Astrocyte (in vitro differentiated cells and primary cell): ENCODE data around the gene ACOX1. TPM values are rescaled to one million over a fixed set of nuclear protein-coding genes. Genes with fewer than 3 reads are reported as not detected.

ENCODE experiments used
- DNase-seq: peaks from one replicate; pipeline ENCODE4 v3.0.0-alpha.2; 2010; ENCODE audit warnings: low read depth
- FAIRE-seq: peaks from 2 replicates; lab custom pipeline; 2011; peaks lifted over from hg19 to GRCh38; lab: Jason Lieb, UNC
- H2AFZ ChIP-seq: 2 replicates; pipeline ENCODE4 v1.6.0; 2012; ENCODE audit warnings: low read depth, low read length, inconsistent platforms
- H3K27ac ChIP-seq: 2 replicates; pipeline ENCODE4 v1.5.1; 2011; ENCODE audit warnings: low read depth, low read length, inconsistent platforms
- H3K27me3 ChIP-seq: 2 replicates; pipeline ENCODE4 v1.6.0; 2011; ENCODE audit warnings: low read length, inconsistent platforms; ENCODE audit not compliant: insufficient read depth
- H3K36me3 ChIP-seq: 2 replicates; pipeline ENCODE4 v1.5.1; 2011; ENCODE audit warnings: low read length, inconsistent platforms; ENCODE audit not compliant: insufficient read depth
- H3K4me1 ChIP-seq: 2 replicates; pipeline ENCODE4 v1.5.1; 2011; ENCODE audit warnings: low read length, inconsistent platforms; ENCODE audit not compliant: insufficient read depth
- H3K4me2 ChIP-seq: 2 replicates; pipeline ENCODE4 v1.6.0; 2012; ENCODE audit warnings: low read length, inconsistent platforms
- H3K4me3 ChIP-seq: 2 replicates; pipeline ENCODE4 v1.5.1; 2011; ENCODE audit warnings: low read depth, mild to moderate bottlenecking, low read length, inconsistent platforms; ENCODE audit not compliant: insufficient read depth
- H3K79me2 ChIP-seq: 2 replicates; pipeline ENCODE4 v1.6.0; 2012; ENCODE audit warnings: mild to moderate bottlenecking, low read length, inconsistent platforms; ENCODE audit not compliant: insufficient read depth
- H3K9ac ChIP-seq: 2 replicates; pipeline ENCODE4 v1.6.0; 2012; ENCODE audit warnings: mild to moderate bottlenecking, low read length, inconsistent platforms
- H3K9me3 ChIP-seq: 2 replicates; pipeline ENCODE4 v1.5.1; 2012; ENCODE audit warnings: low read depth, mild to moderate bottlenecking, low read length, inconsistent platforms; ENCODE audit not compliant: insufficient read depth
- H4K20me1 ChIP-seq: 2 replicates; pipeline ENCODE4 v1.6.0; 2012; ENCODE audit warnings: low read length, inconsistent platforms; ENCODE audit not compliant: insufficient read depth
- H3K27ac Mint-ChIP-seq: one replicate; pipeline ENCODE4 v1.8.0; 2021; ENCODE audit warnings: mild to moderate bottlenecking, mixed read lengths; ENCODE audit not compliant: unreplicated experiment
- H3K27me3 Mint-ChIP-seq: one replicate; pipeline ENCODE4 v1.8.0; 2021; ENCODE audit warnings: low read depth, mixed read lengths; ENCODE audit not compliant: unreplicated experiment
- H3K36me3 Mint-ChIP-seq: one replicate; pipeline ENCODE4 v1.8.0; 2021; ENCODE audit warnings: low read depth, mixed read lengths; ENCODE audit not compliant: unreplicated experiment
- H3K4me1 Mint-ChIP-seq: one replicate; pipeline ENCODE4 v1.8.0; 2021; ENCODE audit warnings: low read depth, mixed read lengths; ENCODE audit not compliant: unreplicated experiment
- H3K4me3 Mint-ChIP-seq: one replicate; pipeline ENCODE4 v1.8.0; 2021; ENCODE audit warnings: mild to moderate bottlenecking, moderate library complexity, mixed read lengths; ENCODE audit not compliant: unreplicated experiment
- H3K9me3 Mint-ChIP-seq: one replicate; pipeline ENCODE4 v1.8.0; 2021; ENCODE audit warnings: mild to moderate bottlenecking, mixed read lengths; ENCODE audit not compliant: unreplicated experiment
- CTCF ChIP-seq: IDR thresholded peaks from 2 replicates; pipeline ENCODE4 v1.5.1; 2011; ENCODE audit warnings: low read depth, mild to moderate bottlenecking, inconsistent platforms, low read length, moderate library complexity; ENCODE audit not compliant: insufficient read depth
- EZH2 ChIP-seq: IDR thresholded peaks from 2 replicates; pipeline ENCODE4 v1.6.1; 2012; ENCODE audit warnings: mild to moderate bottlenecking, low read length, inconsistent platforms; ENCODE audit not compliant: insufficient read depth
- total RNA-seq: library from RNA; stranded (reverse); gene quantifications from 2 replicates; pipeline ENCODE4 v1.2.1, GENCODE V29; 2021

ACOX1 gene
- total RNA-seq, 1 donor from 2014 or later = 61.3 TPM

GRCh38 chr17:76019833-76020467 is 41.0 kb upstream of the ACOX1 start:
- no peak overlapping the region for H3K9ac ChIP-seq

GRCh38 chr17:76018801-76019200 is 39.8 kb upstream of the ACOX1 start:
- Mint-ChIP-seq H3K27me3 (peaks cover 27% of the 10 kb centered on the region), H3K4me1 (peaks cover 4% of the 10 kb centered on the region), H3K27ac (no peak overlapping the region), H3K36me3 (no peaks in the 10 kb centered on the region), H3K4me3 (no peak overlapping the region), H3K9me3 (no peaks in the 10 kb centered on the region)
- H3K27me3 ChIP-seq = no peaks in the 10 kb centered on the region
- H3K4me3 ChIP-seq = no peak overlapping the region
- no peak overlapping the region for H2AFZ ChIP-seq
- no peaks in the 10 kb centered on the region for H3K36me3 ChIP-seq
- H3K4me1 ChIP-seq = peaks cover 4% of the 10 kb centered on the region
- FAIRE-seq = no peak
- no peaks in the 10 kb centered on the region for H3K9me3 ChIP-seq
- DNase-seq = no peak
- TF ChIP-seq EZH2 (no peak), CTCF (no peak)
- H3K4me2 ChIP-seq = no peak overlapping the region
- H3K79me2 ChIP-seq = no peaks in the 10 kb centered on the region
- H3K27ac ChIP-seq = no peak overlapping the region
- H4K20me1 ChIP-seq = no peaks in the 10 kb centered on the region
- H3K9ac ChIP-seq = no peak overlapping the region

More at GRCh38 chr17:76019833-76020467, 41.0 kb upstream of the ACOX1 start:
- Histone ChIP-seq H3K27ac (no peak overlapping the region), H4K20me1 (no peaks in the 10 kb centered on the region), H3K9me3 (no peaks in the 10 kb centered on the region), H3K4me1 (no peaks in the 10 kb centered on the region), H3K27me3 (no peaks in the 10 kb centered on the region), H3K4me3 (no peak overlapping the region), H2AFZ (no peak overlapping the region), H3K79me2 (no peaks in the 10 kb centered on the region), H3K4me2 (no peak overlapping the region), H3K36me3 (no peaks in the 10 kb centered on the region)
- TF ChIP-seq EZH2 (no peak), CTCF (no peak)
- peaks cover 29% of the 10 kb centered on the region for H3K27me3 Mint-ChIP-seq
- FAIRE-seq (no peak), DNase-seq (no peak)
- no peaks in the 10 kb centered on the region for H3K9me3 Mint-ChIP-seq
- H3K36me3 Mint-ChIP-seq = no peaks in the 10 kb centered on the region
- no peaks in the 10 kb centered on the region for H3K4me1 Mint-ChIP-seq
- no peak overlapping the region for H3K27ac Mint-ChIP-seq
- no peak overlapping the region for H3K4me3 Mint-ChIP-seq

- no peak for FAIRE-seq
These were observed 39.3 kb upstream of the ACOX1 start for GRCh38 chr17:76018340-76018680.

More at GRCh38 chr17:76018340-76018680, 39.3 kb upstream of the ACOX1 start:
- Mint-ChIP-seq H3K9me3 (no peaks in the 10 kb centered on the region), H3K4me3 (no peak overlapping the region), H3K4me1 (peaks cover 8% of the 10 kb centered on the region), H3K27me3 (peaks cover 30% of the 10 kb centered on the region), H3K27ac (no peak overlapping the region), H3K36me3 (no peaks in the 10 kb centered on the region)
- Histone ChIP-seq H3K27ac (no peak overlapping the region), H3K4me2 (no peak overlapping the region), H4K20me1 (no peaks in the 10 kb centered on the region), H3K9me3 (no peaks in the 10 kb centered on the region), H3K4me1 (peaks cover 8% of the 10 kb centered on the region), H3K36me3 (no peaks in the 10 kb centered on the region), H3K79me2 (no peaks in the 10 kb centered on the region), H2AFZ (no peak overlapping the region), H3K27me3 (no peaks in the 10 kb centered on the region), H3K9ac (no peak overlapping the region), H3K4me3 (no peak overlapping the region)
- DNase-seq = no peak
- TF ChIP-seq CTCF (no peak), EZH2 (no peak)
